CD4-positive, alpha-beta T cell (primary cell): Measurements from ENCODE around the gene CASP3. TPM values are rescaled to one million over a fixed set of nuclear protein-coding genes. Genes with fewer than 3 reads are reported as not detected.
"Not testable (repeated sequence)": the region's sequence is repeated elsewhere in the genome, so short reads cannot be mapped to it uniquely, and the experiment has no call there.

Source experiments
- ATAC-seq: fragments of 200-7000 bp; cut with Tn5 transposase; one replicate; pipeline ENCODE4 v1.10.0; 2022; ENCODE audit warnings: mild to moderate bottlenecking; ENCODE audit not compliant: poor library complexity
- CTCF ChIA-PET: fragments of 350-600 bp; sonication (Branson Sonifier 250); formaldehyde crosslinking; loops from one replicate; lab custom pipeline; 2021; ENCODE audit warnings: antibody characterized with exemption, inconsistent platforms; lab: Charles Lee
- POLR2A ChIA-PET: fragments of 350-600 bp; sonication (Branson Sonifier 250); formaldehyde crosslinking; loops from one replicate; lab custom pipeline; 2021; ENCODE audit warnings: antibody characterized with exemption, inconsistent platforms; lab: Charles Lee
- DNase-seq, 14 experiments: peaks; one replicate each; pipeline ENCODE4 v3.0.0-alpha.2; 2013 to 2020; ENCODE audit warnings: mixed read lengths in 2 of 14
- H3K27ac ChIP-seq, 2 donors: one replicate each; pipeline versions ENCODE4 v1.5.1 to v1.7.0; 2013; ENCODE audit warnings: low read length in 2 of 2, low read depth in 1 of 2, mild to moderate bottlenecking in 1 of 2
- H3K27me3 ChIP-seq, 2 experiments: 1 replicate in 1 of 2; 2 replicates in 1 of 2; pipeline versions ENCODE4 v1.6.1 to v1.7.0; 2013; ENCODE audit warnings: low read length in 2 of 2, control low read depth in 1 of 2, mild to moderate bottlenecking in 1 of 2, moderate library complexity in 1 of 2; ENCODE audit not compliant: insufficient read depth in 2 of 2, control insufficient read depth in 1 of 2
- H3K36me3 ChIP-seq: one replicate; pipeline ENCODE4 v1.6.1; 2013; ENCODE audit warnings: low read length, control low read depth; ENCODE audit not compliant: insufficient read depth
- H3K4me1 ChIP-seq: one replicate; pipeline ENCODE4 v1.6.1; 2013; ENCODE audit warnings: low read length, control low read depth; ENCODE audit not compliant: insufficient read depth
- H3K4me3 ChIP-seq: one replicate; pipeline ENCODE4 v1.5.1; 2013; ENCODE audit warnings: mild to moderate bottlenecking, low read length, moderate library complexity
- H3K9me3 ChIP-seq, 2 experiments: 1 replicate in 1 of 2; 2 replicates in 1 of 2; pipeline versions ENCODE4 v1.6.1 to v1.7.0; 2013; ENCODE audit warnings: low read length in 2 of 2, mild to moderate bottlenecking in 2 of 2, control low read depth in 1 of 2, moderate library complexity in 1 of 2; ENCODE audit not compliant: control insufficient read depth in 1 of 2, insufficient read depth in 1 of 2
- H3K27ac Mint-ChIP-seq: one replicate; pipeline ENCODE4 v1.8.0; 2020; ENCODE audit warnings: mixed read lengths
- H3K27me3 Mint-ChIP-seq: one replicate; pipeline ENCODE4 v1.8.0; 2021; ENCODE audit warnings: mixed read lengths
- H3K36me3 Mint-ChIP-seq: one replicate; pipeline ENCODE4 v1.8.0; 2021; ENCODE audit warnings: low read depth, mixed read lengths
- H3K4me1 Mint-ChIP-seq: one replicate; pipeline ENCODE4 v1.8.0; 2021; ENCODE audit warnings: low read depth, mixed read lengths
- H3K4me3 Mint-ChIP-seq: one replicate; pipeline ENCODE4 v1.8.0; 2020; ENCODE audit warnings: mild to moderate bottlenecking, mixed read lengths
- H3K9me3 Mint-ChIP-seq: one replicate; pipeline ENCODE4 v1.8.0; 2020; ENCODE audit warnings: mixed read lengths
- intact Hi-C, 2 experiments: fragments of 100-400 bp; cut with DNase I in 1 of 2; cut with micrococcal nuclease in 1 of 2; formaldehyde crosslinking; loops; one replicate each; pipeline versions ENCODE4 v1.15.1 to v1.9.0; 2023 to 2025; cut with DNase I, micrococcal nuclease
- total RNA-seq, 174 experiments: library from RNA in 2 of 174; stranded (reverse) in 2 of 174; gene quantifications; one replicate each; pipeline ENCODE4 v1.2.3 and lab custom pipeline; 2021 to 2026
- TF ChIP-seq, protein P1 (sequence below): fragments of 200-600 bp; IDR thresholded peaks from one replicate; pipeline ENCODE4 v1.8.0; 2022; ENCODE audit warnings: antibody characterized with exemption, mild to moderate bottlenecking

Gene CASP3
- total RNA-seq, 2 experiments from 2014 or later: 11.9 to 12.2 TPM

DNA sequence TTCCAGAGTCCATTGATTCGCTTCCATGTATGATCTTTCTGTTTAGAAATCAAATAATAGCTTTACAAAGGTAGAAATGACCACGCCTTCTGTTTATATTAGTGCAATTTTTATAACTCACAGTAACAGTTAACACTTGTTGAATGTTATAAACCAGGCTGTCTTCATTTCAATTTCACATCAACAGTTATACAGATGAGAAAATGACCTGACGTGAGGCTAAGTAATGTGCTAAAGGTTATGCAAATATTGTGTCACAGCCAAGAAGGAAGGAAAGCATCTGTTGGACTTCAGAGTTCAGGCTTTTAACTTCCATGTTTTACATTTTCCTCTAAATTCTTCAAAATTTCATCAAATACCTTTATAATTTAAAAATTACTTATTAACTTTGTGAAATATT is 13.9 kb downstream of the CASP3 start:
- H3K27ac Mint-ChIP-seq: no peak overlapping the region
- intact Hi-C loops: no loop called here
- POLR2A ChIA-PET: interaction anchor here (1.0 kb wide), 2 partner anchors 13 to 161 kb away, joined by 3 read pairs; partner anchors contain the start of gene IRF2
- no peaks in the 10 kb centered on the region for H3K27me3 Mint-ChIP-seq
- no peak overlapping the region for H3K4me3 Mint-ChIP-seq
- TF ChIP-seq, protein P1, sequence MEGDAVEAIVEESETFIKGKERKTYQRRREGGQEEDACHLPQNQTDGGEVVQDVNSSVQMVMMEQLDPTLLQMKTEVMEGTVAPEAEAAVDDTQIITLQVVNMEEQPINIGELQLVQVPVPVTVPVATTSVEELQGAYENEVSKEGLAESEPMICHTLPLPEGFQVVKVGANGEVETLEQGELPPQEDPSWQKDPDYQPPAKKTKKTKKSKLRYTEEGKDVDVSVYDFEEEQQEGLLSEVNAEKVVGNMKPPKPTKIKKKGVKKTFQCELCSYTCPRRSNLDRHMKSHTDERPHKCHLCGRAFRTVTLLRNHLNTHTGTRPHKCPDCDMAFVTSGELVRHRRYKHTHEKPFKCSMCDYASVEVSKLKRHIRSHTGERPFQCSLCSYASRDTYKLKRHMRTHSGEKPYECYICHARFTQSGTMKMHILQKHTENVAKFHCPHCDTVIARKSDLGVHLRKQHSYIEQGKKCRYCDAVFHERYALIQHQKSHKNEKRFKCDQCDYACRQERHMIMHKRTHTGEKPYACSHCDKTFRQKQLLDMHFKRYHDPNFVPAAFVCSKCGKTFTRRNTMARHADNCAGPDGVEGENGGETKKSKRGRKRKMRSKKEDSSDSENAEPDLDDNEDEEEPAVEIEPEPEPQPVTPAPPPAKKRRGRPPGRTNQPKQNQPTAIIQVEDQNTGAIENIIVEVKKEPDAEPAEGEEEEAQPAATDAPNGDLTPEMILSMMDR: no peak
- Histone ChIP-seq H3K27ac (no peak overlapping the region), H3K4me3 (no peak overlapping the region), H3K27me3 (no peaks in the 10 kb centered on the region), H3K36me3 (peaks cover 84% of the 10 kb centered on the region), H3K4me1 (peaks cover 9% of the 10 kb centered on the region), H3K9me3 (no peaks in the 10 kb centered on the region)
- CTCF ChIA-PET: no interaction called here
- no peak for ATAC-seq
- DNase-seq: no peak
- H3K9me3 Mint-ChIP-seq: no peaks in the 10 kb centered on the region
- peaks cover 90% of the 10 kb centered on the region for H3K36me3 Mint-ChIP-seq
- H3K4me1 Mint-ChIP-seq: peaks cover 23% of the 10 kb centered on the region

DNA sequence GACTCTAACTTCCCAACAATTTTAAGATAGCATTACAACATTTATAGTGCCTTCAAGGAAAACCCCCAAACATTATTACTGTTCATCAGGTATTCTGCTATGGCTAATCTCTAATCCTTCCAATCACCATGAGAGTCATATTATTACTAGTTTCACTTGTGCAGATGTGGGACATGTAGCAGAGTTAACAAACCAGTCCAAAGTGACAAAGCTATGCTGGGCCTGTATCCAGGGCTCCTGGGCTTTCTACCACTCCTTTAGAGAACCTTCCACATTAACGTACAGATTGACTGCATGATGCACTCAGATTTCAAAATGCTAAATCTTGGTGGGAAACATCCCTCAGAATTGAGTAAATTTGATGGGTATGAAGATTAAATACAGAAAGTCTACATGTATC is 16.4 kb downstream of the CASP3 start:
- H3K27ac Mint-ChIP-seq: no peak overlapping the region
- peaks cover 90% of the 10 kb centered on the region for H3K36me3 Mint-ChIP-seq
- POLR2A ChIA-PET: no interaction called here
- CTCF ChIA-PET: no interaction called here
- no peaks in the 10 kb centered on the region for H3K27me3 ChIP-seq
- no peaks in the 10 kb centered on the region for H3K9me3 ChIP-seq
- H3K4me3 Mint-ChIP-seq: no peak overlapping the region
- ATAC-seq (no peak), DNase-seq (no peak)
- TF ChIP-seq, protein P1: no peak
- intact Hi-C loops: no loop called here
- H3K4me1 ChIP-seq: no peaks in the 10 kb centered on the region
- no peaks in the 10 kb centered on the region for H3K9me3 Mint-ChIP-seq
- H3K27ac ChIP-seq: no peak overlapping the region
- peaks cover 89% of the 10 kb centered on the region for H3K36me3 ChIP-seq
- H3K27me3 Mint-ChIP-seq: no peaks in the 10 kb centered on the region
- no peak overlapping the region for H3K4me3 ChIP-seq
- peaks cover 14% of the 10 kb centered on the region for H3K4me1 Mint-ChIP-seq

DNA sequence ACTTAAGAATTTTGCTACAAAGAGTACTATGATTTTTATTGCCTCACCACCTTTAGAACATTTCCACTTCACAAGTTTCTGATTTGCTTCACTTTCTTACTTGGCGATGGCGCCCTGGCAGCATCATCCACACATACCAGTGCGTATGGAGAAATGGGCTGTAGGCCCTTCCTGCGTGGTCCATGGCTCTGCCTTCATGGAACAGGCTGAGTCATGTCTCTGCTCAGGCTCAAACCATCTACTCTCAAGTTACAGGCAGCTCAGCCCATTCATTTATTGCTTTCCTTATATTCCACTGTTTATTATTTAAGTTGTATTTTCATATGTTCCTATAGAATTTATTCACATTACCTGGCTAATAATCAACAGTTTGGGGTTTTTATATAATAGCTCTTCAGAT is 21.1 kb downstream of the CASP3 start:
- peak overlapping the region; percentile 52 for H3K27ac Mint-ChIP-seq
- intact Hi-C loops: no loop called here
- H3K4me3 Mint-ChIP-seq: no peak overlapping the region
- Histone ChIP-seq H3K27me3 (no peaks in the 10 kb centered on the region), H3K4me3 (no peak overlapping the region), H3K36me3 (peaks cover 49% of the 10 kb centered on the region), H3K27ac (no peak overlapping the region), H3K4me1 (peaks cover 6% of the 10 kb centered on the region), H3K9me3 (no peaks in the 10 kb centered on the region)
- DNase-seq: no peak
- no peaks in the 10 kb centered on the region for H3K9me3 Mint-ChIP-seq
- no peak for ATAC-seq
- H3K4me1 Mint-ChIP-seq: peaks cover 44% of the 10 kb centered on the region
- CTCF ChIA-PET: no interaction called here
- peaks cover 74% of the 10 kb centered on the region for H3K36me3 Mint-ChIP-seq
- POLR2A ChIA-PET: no interaction called here
- TF ChIP-seq, protein P1: no peak
- H3K27me3 Mint-ChIP-seq: no peaks in the 10 kb centered on the region

GRCh38 chr4:184625783-184626596 is 23.3 kb downstream of the CASP3 start:
- peak in 4 of 14 experiments; percentile 1 to 14 (median 5) for DNase-seq
- POLR2A ChIA-PET: interaction anchor here (0.7 to 1.2 kb wide), 4 partner anchors 22 to 185 kb away, joined by 3 to 5 read pairs (median 4); partner anchors contain the start of gene IRF2

More at GRCh38 chr4:184625783-184626596, 23.3 kb downstream of the CASP3 start:
- intact Hi-C loops, CTCF ChIA-PET, H3K27me3 ChIP-seq, H3K27me3 Mint-ChIP-seq, H3K27ac ChIP-seq, H3K4me3 Mint-ChIP-seq, H3K9me3 Mint-ChIP-seq, H3K9me3 ChIP-seq, H3K4me3 ChIP-seq, H3K4me1 ChIP-seq: not testable (repeated sequence)
- ATAC-seq: peak; percentile 57
- Mint-ChIP-seq H3K27ac (peak overlapping the region; percentile 52), H3K36me3 (peaks cover 56% of the 10 kb centered on the region), H3K4me1 (peaks cover 44% of the 10 kb centered on the region)
- H3K36me3 ChIP-seq: peaks cover 31% of the 10 kb centered on the region
